ENCODE data around the gene EPHA10.

The EPHA10 gene

GRCh38 chr1:37732111-37732780 lies 32.7 kb downstream of the EPHA10 start:
- no peak for DNase-seq

GRCh38 chr1:37731312-37732019 lies 33.5 kb downstream of the EPHA10 start:
- DNase-seq, result no peak

GRCh38 chr1:37730376-37730775 lies 34.5 kb downstream of the EPHA10 start:
- DNase-seq, result no peak

- no peak for DNase-seq
Observed at GRCh38 chr1:37728416-37728815, 36.5 kb downstream of the EPHA10 start.

- no peak for DNase-seq
Observed at GRCh38 chr1:37726751-37727585, 38.0 kb downstream of the EPHA10 start.

- no peak for DNase-seq
Observed at GRCh38 chr1:37725851-37726613, 38.9 kb downstream of the EPHA10 start.

GRCh38 chr1:37724575-37724974 lies 40.3 kb downstream of the EPHA10 start:
- no peak for DNase-seq

GRCh38 chr1:37723390-37724078 lies 41.4 kb downstream of the EPHA10 start:
- no peak for DNase-seq

- DNase-seq, result no peak
Observed at GRCh38 chr1:37723072-37723389, 41.9 kb downstream of the EPHA10 start.

- DNase-seq, result no peak
Observed at GRCh38 chr1:37722181-37723071, 42.5 kb downstream of the EPHA10 start.

GRCh38 chr1:37721565-37721964 lies 43.4 kb downstream of the EPHA10 start:
- DNase-seq, result no peak

GRCh38 chr1:37720231-37721130 lies 44.4 kb downstream of the EPHA10 start:
- DNase-seq, result no peak

- DNase-seq, result no peak
Observed at GRCh38 chr1:37719572-37720195, 45.2 kb downstream of the EPHA10 start.

GRCh38 chr1:37718901-37719571 lies 45.9 kb downstream of the EPHA10 start:
- DNase-seq, result no peak

GRCh38 chr1:37718181-37718900 lies 46.6 kb downstream of the EPHA10 start:
- DNase-seq, result no peak

- DNase-seq, result no peak
Observed at GRCh38 chr1:37717631-37718030, 47.3 kb downstream of the EPHA10 start.

- no peak for DNase-seq
Observed at GRCh38 chr1:37716321-37716720, 48.6 kb downstream of the EPHA10 start.

- DNase-seq, result no peak
Observed at GRCh38 chr1:37714689-37715088, 50.2 kb downstream of the EPHA10 start.

- DNase-seq, result no peak
Observed at GRCh38 chr1:37714226-37714625, 50.7 kb downstream of the EPHA10 start.

Data from activated gamma-delta T cell treated with Interleukin-2 at 50 U/mL for 16 hours (primary cell).